Measurements from ENCODE around the gene RNH1.

- no peak for TF ChIP-seq POLR2AphosphoS5 (IDR thresholded peaks at IDR 0.05)
- TF ChIP-seq POLR2A (IDR thresholded peaks at IDR 0.05) = no peak
- TF ChIP-seq EP300 (IDR thresholded peaks at IDR 0.05) = no peak
Measured at GRCh38 chr11:494761-495536, 12.1 kb downstream of the RNH1 start.
